SK-N-SH treated with all-trans-retinoic acid at 6 μM for 48 hours (cell line): ENCODE results near the gene IL1R1.

Experiments used
- ATAC-seq: fragments of 200-7000 bp; cut with Tn5 transposase; 3 replicates; pipeline ENCODE4 v1.9.1; 2020; ENCODE audit warnings: mild to moderate bottlenecking, moderate library complexity
- CSDC2 ChIP-seq: fragments of 250-450 bp; sonication (Bioruptor Pico); IDR thresholded peaks from 2 replicates; pipeline ENCODE4 v1.5.0; 2020; ENCODE audit warnings: mild to moderate bottlenecking, moderate library complexity
- ESRRG ChIP-seq: fragments of 250-450 bp; sonication (Bioruptor Pico); IDR thresholded peaks from 2 replicates; pipeline ENCODE4 v1.6.1; 2021; ENCODE audit warnings: mild to moderate bottlenecking
- GLIS3 ChIP-seq: fragments of 250-450 bp; sonication (Bioruptor Pico); IDR thresholded peaks from 2 replicates; pipeline ENCODE4 v1.5.0; 2020; ENCODE audit warnings: mild to moderate bottlenecking, moderate library complexity
- ISL1 ChIP-seq: fragments of 250-450 bp; sonication (Bioruptor Pico); IDR thresholded peaks from 2 replicates; pipeline ENCODE4 v2.1.2; 2022; ENCODE audit warnings: mild to moderate bottlenecking, moderate library complexity
- OSR1 ChIP-seq: fragments of 250-450 bp; sonication (Bioruptor Pico); IDR thresholded peaks from 2 replicates; pipeline ENCODE4 v1.8.0; 2022; ENCODE audit warnings: moderate library complexity, mild to moderate bottlenecking, inconsistent platforms
- RARB ChIP-seq: fragments of 250-450 bp; sonication (Bioruptor Pico); IDR thresholded peaks from 2 replicates; pipeline ENCODE4 v1.8.0; 2021; ENCODE audit warnings: mild to moderate bottlenecking, moderate library complexity
- SNAI2 ChIP-seq: fragments of 250-450 bp; sonication (Bioruptor Pico); IDR thresholded peaks from 2 replicates; pipeline ENCODE4 v1.5.0; 2020; ENCODE audit warnings: mild to moderate bottlenecking, moderate library complexity
- TCF4 ChIP-seq: fragments of 250-450 bp; sonication (Bioruptor Pico); IDR thresholded peaks from 2 replicates; pipeline ENCODE4 v1.8.0; 2021; ENCODE audit warnings: mild to moderate bottlenecking, moderate library complexity, borderline replicate concordance
- TOX ChIP-seq: fragments of 250-450 bp; sonication (Bioruptor Pico); IDR thresholded peaks from 2 replicates; pipeline ENCODE4 v1.8.0; 2021; ENCODE audit warnings: mild to moderate bottlenecking, moderate library complexity, borderline replicate concordance
- ZC3H10 ChIP-seq: fragments of 250-450 bp; sonication (Bioruptor Pico); IDR thresholded peaks from 2 replicates; pipeline ENCODE4 v1.5.1; 2021; ENCODE audit warnings: mild to moderate bottlenecking, moderate library complexity
- ZFP3 ChIP-seq: fragments of 250-450 bp; sonication (Bioruptor Pico); IDR thresholded peaks from 2 replicates; pipeline ENCODE4 v1.5.0; 2020; ENCODE audit warnings: mild to moderate bottlenecking, moderate library complexity
- ZFP30 ChIP-seq: fragments of 450-650 bp; formaldehyde crosslinking; IDR thresholded peaks from 2 replicates; pipeline ENCODE4 v1.5.0; 2022; ENCODE audit warnings: mild to moderate bottlenecking, moderate library complexity
- ZNF565 ChIP-seq: fragments of 450-650 bp; formaldehyde crosslinking; conservative IDR thresholded peaks from 2 replicates; pipeline ENCODE4 v1.5.0; 2020; ENCODE audit warnings: low read depth, mild to moderate bottlenecking, moderate library complexity
- ZNF70 ChIP-seq: fragments of 450-650 bp; formaldehyde crosslinking; IDR thresholded peaks from 2 replicates; pipeline ENCODE4 v1.5.0; 2020; ENCODE audit warnings: mild to moderate bottlenecking, moderate library complexity
- ZNF8 ChIP-seq: fragments of 450-650 bp; formaldehyde crosslinking; IDR thresholded peaks from 2 replicates; pipeline ENCODE4 v1.5.0; 2020; ENCODE audit warnings: mild to moderate bottlenecking, moderate library complexity
- TF ChIP-seq, protein P1 (sequence below): fragments of 250-450 bp; sonication (Bioruptor Pico); IDR thresholded peaks from 2 replicates; pipeline ENCODE4 v1.5.1; 2021; ENCODE audit warnings: mild to moderate bottlenecking, moderate library complexity
- TF ChIP-seq, protein P2 (sequence below): fragments of 250-450 bp; sonication (Bioruptor Pico); IDR thresholded peaks from 2 replicates; pipeline ENCODE4 v1.8.0; 2021; ENCODE audit warnings: low read depth, mild to moderate bottlenecking, moderate library complexity, borderline replicate concordance
- TF ChIP-seq, protein P3 (sequence below): fragments of 250-450 bp; sonication (Bioruptor Pico); IDR thresholded peaks from 2 replicates; pipeline ENCODE4 v1.5.1; 2020; ENCODE audit warnings: low read depth, mild to moderate bottlenecking, moderate library complexity
- TF ChIP-seq, protein P4 (sequence below): fragments of 250-450 bp; sonication (Bioruptor Pico); IDR thresholded peaks from 2 replicates; pipeline ENCODE4 v1.5.0; 2020; ENCODE audit warnings: mild to moderate bottlenecking, moderate library complexity
- TF ChIP-seq, protein P5 (sequence below): fragments of 250-450 bp; sonication (Bioruptor Pico); IDR thresholded peaks from 2 replicates; pipeline ENCODE4 v1.8.0; 2020; ENCODE audit warnings: mild to moderate bottlenecking, moderate library complexity, borderline replicate concordance

Gene IL1R1

DNA sequence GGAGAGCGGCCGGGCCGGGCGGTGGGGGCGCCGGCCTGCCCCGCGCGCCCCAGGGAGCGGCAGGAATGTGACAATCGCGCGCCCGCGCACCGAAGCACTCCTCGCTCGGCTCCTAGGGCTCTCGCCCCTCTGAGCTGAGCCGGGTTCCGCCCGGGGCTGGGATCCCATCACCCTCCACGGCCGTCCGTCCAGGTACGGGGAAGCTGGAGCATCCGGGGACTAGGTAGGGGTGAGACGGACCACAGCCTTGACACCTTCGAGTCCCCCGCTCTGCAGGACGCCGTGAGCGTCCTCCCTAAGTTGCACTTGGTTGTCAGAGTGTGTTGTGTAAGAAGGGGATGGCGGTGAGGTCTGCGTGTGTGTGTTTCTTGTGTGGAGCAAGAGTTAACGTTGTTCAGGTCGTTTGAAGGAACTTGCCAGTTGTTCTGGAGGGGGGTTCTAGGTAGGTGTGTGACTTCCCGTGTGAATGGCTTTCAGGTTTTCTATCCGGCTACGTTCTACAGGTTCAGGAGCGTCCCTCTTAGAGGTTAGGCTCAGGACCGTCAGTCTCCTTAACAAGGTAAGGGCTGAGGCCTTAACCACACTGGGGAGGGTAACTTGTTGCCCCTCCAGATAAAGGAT lies 393 bp downstream of the IL1R1 start:
- peak; percentile 5 for ATAC-seq
- TF ChIP-seq, protein P1, sequence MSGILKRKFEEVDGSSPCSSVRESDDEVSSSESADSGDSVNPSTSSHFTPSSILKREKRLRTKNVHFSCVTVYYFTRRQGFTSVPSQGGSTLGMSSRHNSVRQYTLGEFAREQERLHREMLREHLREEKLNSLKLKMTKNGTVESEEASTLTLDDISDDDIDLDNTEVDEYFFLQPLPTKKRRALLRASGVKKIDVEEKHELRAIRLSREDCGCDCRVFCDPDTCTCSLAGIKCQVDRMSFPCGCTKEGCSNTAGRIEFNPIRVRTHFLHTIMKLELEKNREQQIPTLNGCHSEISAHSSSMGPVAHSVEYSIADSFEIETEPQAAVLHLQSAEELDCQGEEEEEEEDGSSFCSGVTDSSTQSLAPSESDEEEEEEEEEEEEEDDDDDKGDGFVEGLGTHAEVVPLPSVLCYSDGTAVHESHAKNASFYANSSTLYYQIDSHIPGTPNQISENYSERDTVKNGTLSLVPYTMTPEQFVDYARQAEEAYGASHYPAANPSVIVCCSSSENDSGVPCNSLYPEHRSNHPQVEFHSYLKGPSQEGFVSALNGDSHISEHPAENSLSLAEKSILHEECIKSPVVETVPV (CRISPR knock-in tag): no peak
- TF ChIP-seq GLIS3 (no peak), OSR1 (CRISPR knock-in tag) (no peak), SNAI2 (CRISPR knock-in tag) (no peak), ZC3H10 (CRISPR knock-in tag) (no peak)

DNA sequence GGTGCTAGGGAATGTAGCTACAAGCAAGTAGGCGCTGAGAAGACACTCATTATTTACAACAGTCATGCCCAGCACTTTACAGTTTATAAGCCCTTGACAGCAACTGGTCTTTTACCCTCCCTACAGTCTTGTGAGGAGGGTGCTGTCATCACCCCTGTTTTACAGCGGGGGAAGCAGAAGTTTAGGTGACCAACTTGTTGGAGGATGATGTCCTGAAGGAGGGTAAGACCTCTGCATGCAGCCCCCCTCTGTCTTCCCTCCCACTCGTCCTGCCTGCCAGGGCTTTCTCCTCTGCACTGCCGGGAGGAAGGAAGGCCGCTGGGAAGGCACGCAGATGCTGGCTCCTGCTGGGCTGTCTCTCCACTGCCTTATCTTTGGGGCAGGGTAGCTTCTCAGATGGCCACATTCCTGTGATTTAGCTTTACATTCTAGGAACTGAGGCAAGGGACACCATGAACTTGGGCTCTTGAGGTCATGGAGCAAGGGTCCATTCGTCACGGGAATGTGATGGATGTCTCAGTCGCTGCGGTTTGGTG lies 972 bp downstream of the IL1R1 start:
- ATAC-seq: peak; percentile 13
- 0 out of 2 replicates have a peak, but pooled peaks have one; percentile 22 for TF ChIP-seq CSDC2
- TF ChIP-seq, protein P2, sequence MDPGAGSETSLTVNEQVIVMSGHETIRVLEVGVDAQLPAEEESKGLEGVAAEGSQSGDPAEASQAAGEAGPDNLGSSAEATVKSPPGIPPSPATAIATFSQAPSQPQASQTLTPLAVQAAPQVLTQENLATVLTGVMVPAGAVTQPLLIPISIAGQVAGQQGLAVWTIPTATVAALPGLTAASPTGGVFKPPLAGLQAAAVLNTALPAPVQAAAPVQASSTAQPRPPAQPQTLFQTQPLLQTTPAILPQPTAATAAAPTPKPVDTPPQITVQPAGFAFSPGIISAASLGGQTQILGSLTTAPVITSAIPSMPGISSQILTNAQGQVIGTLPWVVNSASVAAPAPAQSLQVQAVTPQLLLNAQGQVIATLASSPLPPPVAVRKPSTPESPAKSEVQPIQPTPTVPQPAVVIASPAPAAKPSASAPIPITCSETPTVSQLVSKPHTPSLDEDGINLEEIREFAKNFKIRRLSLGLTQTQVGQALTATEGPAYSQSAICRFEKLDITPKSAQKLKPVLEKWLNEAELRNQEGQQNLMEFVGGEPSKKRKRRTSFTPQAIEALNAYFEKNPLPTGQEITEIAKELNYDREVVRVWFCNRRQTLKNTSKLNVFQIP (CRISPR knock-in tag): no peak
- TF ChIP-seq, protein P3, sequence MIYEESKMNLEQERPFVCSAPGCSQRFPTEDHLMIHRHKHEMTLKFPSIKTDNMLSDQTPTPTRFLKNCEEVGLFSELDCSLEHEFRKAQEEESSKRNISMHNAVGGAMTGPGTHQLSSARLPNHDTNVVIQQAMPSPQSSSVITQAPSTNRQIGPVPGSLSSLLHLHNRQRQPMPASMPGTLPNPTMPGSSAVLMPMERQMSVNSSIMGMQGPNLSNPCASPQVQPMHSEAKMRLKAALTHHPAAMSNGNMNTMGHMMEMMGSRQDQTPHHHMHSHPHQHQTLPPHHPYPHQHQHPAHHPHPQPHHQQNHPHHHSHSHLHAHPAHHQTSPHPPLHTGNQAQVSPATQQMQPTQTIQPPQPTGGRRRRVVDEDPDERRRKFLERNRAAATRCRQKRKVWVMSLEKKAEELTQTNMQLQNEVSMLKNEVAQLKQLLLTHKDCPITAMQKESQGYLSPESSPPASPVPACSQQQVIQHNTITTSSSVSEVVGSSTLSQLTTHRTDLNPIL (CRISPR knock-in tag): no peak

DNA sequence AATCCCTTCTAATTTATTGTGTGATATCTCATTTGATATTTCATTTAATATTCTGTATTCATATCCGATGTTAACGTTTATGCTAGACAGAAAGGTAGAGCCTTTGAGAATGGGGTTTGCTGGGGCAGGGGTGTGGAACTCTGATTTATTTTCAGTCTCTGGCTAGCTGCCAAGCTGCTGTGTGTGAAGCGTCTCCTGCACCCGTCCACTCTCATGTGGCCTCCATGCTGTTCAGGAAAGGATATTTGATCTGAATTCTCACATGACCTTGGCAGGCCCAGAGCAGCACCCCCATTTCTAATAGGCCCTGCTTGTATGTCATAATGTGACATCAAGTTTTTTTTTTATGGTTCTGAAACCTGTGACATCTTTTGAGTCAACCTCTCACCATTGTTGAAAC lies 1.6 kb downstream of the IL1R1 start:
- ATAC-seq: no peak
- no peak for TF ChIP-seq ZFP30 (CRISPR knock-in tag)
- TF ChIP-seq ZNF565: no peak
- TF ChIP-seq ZFP3: no peak
- TF ChIP-seq SNAI2 (CRISPR knock-in tag): no peak
- TF ChIP-seq, protein P1 (CRISPR knock-in tag): no peak
- no peak for TF ChIP-seq OSR1 (CRISPR knock-in tag)
- TF ChIP-seq ZNF8 (CRISPR knock-in tag): no peak
- TF ChIP-seq TOX (CRISPR knock-in tag): no peak
- TF ChIP-seq, protein P4, sequence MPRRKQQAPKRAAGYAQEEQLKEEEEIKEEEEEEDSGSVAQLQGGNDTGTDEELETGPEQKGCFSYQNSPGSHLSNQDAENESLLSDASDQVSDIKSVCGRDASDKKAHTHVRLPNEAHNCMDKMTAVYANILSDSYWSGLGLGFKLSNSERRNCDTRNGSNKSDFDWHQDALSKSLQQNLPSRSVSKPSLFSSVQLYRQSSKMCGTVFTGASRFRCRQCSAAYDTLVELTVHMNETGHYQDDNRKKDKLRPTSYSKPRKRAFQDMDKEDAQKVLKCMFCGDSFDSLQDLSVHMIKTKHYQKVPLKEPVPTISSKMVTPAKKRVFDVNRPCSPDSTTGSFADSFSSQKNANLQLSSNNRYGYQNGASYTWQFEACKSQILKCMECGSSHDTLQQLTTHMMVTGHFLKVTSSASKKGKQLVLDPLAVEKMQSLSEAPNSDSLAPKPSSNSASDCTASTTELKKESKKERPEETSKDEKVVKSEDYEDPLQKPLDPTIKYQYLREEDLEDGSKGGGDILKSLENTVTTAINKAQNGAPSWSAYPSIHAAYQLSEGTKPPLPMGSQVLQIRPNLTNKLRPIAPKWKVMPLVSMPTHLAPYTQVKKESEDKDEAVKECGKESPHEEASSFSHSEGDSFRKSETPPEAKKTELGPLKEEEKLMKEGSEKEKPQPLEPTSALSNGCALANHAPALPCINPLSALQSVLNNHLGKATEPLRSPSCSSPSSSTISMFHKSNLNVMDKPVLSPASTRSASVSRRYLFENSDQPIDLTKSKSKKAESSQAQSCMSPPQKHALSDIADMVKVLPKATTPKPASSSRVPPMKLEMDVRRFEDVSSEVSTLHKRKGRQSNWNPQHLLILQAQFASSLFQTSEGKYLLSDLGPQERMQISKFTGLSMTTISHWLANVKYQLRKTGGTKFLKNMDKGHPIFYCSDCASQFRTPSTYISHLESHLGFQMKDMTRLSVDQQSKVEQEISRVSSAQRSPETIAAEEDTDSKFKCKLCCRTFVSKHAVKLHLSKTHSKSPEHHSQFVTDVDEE (CRISPR knock-in tag): no peak
- TF ChIP-seq ISL1 (CRISPR knock-in tag): no peak
- no peak for TF ChIP-seq GLIS3
- TF ChIP-seq, protein P2 (CRISPR knock-in tag): no peak
- no peak for TF ChIP-seq ESRRG (CRISPR knock-in tag)
- TF ChIP-seq RARB (CRISPR knock-in tag): no peak
- TF ChIP-seq, protein P5, sequence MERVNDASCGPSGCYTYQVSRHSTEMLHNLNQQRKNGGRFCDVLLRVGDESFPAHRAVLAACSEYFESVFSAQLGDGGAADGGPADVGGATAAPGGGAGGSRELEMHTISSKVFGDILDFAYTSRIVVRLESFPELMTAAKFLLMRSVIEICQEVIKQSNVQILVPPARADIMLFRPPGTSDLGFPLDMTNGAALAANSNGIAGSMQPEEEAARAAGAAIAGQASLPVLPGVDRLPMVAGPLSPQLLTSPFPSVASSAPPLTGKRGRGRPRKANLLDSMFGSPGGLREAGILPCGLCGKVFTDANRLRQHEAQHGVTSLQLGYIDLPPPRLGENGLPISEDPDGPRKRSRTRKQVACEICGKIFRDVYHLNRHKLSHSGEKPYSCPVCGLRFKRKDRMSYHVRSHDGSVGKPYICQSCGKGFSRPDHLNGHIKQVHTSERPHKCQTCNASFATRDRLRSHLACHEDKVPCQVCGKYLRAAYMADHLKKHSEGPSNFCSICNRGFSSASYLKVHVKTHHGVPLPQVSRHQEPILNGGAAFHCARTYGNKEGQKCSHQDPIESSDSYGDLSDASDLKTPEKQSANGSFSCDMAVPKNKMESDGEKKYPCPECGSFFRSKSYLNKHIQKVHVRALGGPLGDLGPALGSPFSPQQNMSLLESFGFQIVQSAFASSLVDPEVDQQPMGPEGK (CRISPR knock-in tag): no peak
- TF ChIP-seq CSDC2: no peak
- TF ChIP-seq ZC3H10 (CRISPR knock-in tag): no peak
- no peak for TF ChIP-seq ZNF70 (CRISPR knock-in tag)
- TF ChIP-seq TCF4 (CRISPR knock-in tag): no peak
